ENCODE results near the gene TRPC3. TPM values are rescaled to one million over a fixed set of nuclear protein-coding genes. Genes with fewer than 3 reads are reported as not detected.

The TRPC3 gene
- polyA plus RNA-seq, 3 donors = 0.08 to 0.18 TPM; not detected in 1

- no peak overlapping the region for H3K27ac ChIP-seq (ENCODE audit: low read depth, low read length)
- WGBS, 3 donors = 93 to 100% (median 95%) methylated on average over 1 of the region's 1 CpG
Measured at GRCh38 chr4:121888134-121888533, 63.7 kb downstream of the TRPC3 start.

- no peak overlapping the region for H3K27ac ChIP-seq (ENCODE audit: low read depth, low read length)
- WGBS, 3 donors = 77 to 96% (median 86%) methylated on average over 2 of the region's 2 CpGs
Measured at GRCh38 chr4:121885115-121885514, 66.7 kb downstream of the TRPC3 start.

GRCh38 chr4:121881158-121881557, 70.7 kb downstream of the TRPC3 start:
- 49 to 68% (median 56%) methylated on average over 3 of the region's 3 CpGs for WGBS, 3 donors
- H3K27ac ChIP-seq (ENCODE audit: low read depth, low read length) = no peak overlapping the region

- no peak overlapping the region for H3K27ac ChIP-seq (ENCODE audit: low read depth, low read length)
Measured at GRCh38 chr4:121879135-121879534, 72.7 kb downstream of the TRPC3 start.

GRCh38 chr4:121877041-121877773, 74.7 kb downstream of the TRPC3 start:
- 66 to 73% (median 71%) methylated on average over 4 of the region's 4 CpGs for WGBS, 3 donors

GRCh38 chr4:121876070-121876469, 75.8 kb downstream of the TRPC3 start:
- 89 to 96% (median 95%) methylated on average over 6 of the region's 6 CpGs for WGBS, 3 donors
- H3K27ac ChIP-seq (ENCODE audit: low read depth, low read length) = no peak overlapping the region

More at GRCh38 chr4:121877041-121877773, 74.7 kb downstream of the TRPC3 start:
- H3K27ac ChIP-seq (ENCODE audit: low read depth, low read length) = no peak overlapping the region

- 62 to 90% (median 90%) methylated on average over 2 of the region's 2 CpGs for WGBS, 3 donors
- no peak overlapping the region for H3K27ac ChIP-seq (ENCODE audit: low read depth, low read length)
Measured at GRCh38 chr4:121875652-121876051, 76.2 kb downstream of the TRPC3 start.

GRCh38 chr4:121873604-121874003, 78.3 kb downstream of the TRPC3 start:
- 27 to 68% (median 35%) methylated on average over 3 of the region's 3 CpGs for WGBS, 3 donors

GRCh38 chr4:121869841-121870822, 81.7 kb downstream of the TRPC3 start, which contains the start of gene BBS7:
TSS of gene BBS7 (minus strand) at chr4:121870474. CDS start at chr4:121870313, 161 bp downstream.
- 0 to 1% (median 0%) methylated on average over 52 to 58 of the region's 58 CpGs for WGBS, 3 donors
- H3K27ac ChIP-seq (ENCODE audit: low read depth, low read length) = peak within 1 kb of the TSS; percentile 40

More at GRCh38 chr4:121873604-121874003, 78.3 kb downstream of the TRPC3 start:
- H3K27ac ChIP-seq (ENCODE audit: low read depth, low read length) = no peak overlapping the region

- 84 to 91% (median 88%) methylated on average over 7 of the region's 7 CpGs for WGBS, 3 donors
- H3K27ac ChIP-seq (ENCODE audit: low read depth, low read length) = no peak overlapping the region
Measured at GRCh38 chr4:121863799-121864198, 88.1 kb downstream of the TRPC3 start.

GRCh38 chr4:121861426-121861825, 90.4 kb downstream of the TRPC3 start:
- H3K27ac ChIP-seq (ENCODE audit: low read depth, low read length) = no peak overlapping the region
- WGBS, 3 donors = 92 to 94% (median 94%) methylated on average over 2 of the region's 2 CpGs

- no peak overlapping the region for H3K27ac ChIP-seq (ENCODE audit: low read depth, low read length)
Measured at GRCh38 chr4:121860121-121860520, 91.7 kb downstream of the TRPC3 start.

GRCh38 chr4:121851354-121851753, 100.5 kb downstream of the TRPC3 start:
- H3K27ac ChIP-seq (ENCODE audit: low read depth, low read length) = no peak overlapping the region
- WGBS, 3 donors = 88 to 97% (median 94%) methylated on average over 1 of the region's 1 CpG

GRCh38 chr4:121846662-121847061, 105.2 kb downstream of the TRPC3 start:
- 78 to 88% (median 86%) methylated on average over 6 of the region's 6 CpGs for WGBS, 3 donors
- no peak overlapping the region for H3K27ac ChIP-seq (ENCODE audit: low read depth, low read length)

GRCh38 chr4:121842862-121843261, 109.0 kb downstream of the TRPC3 start:
- no peak overlapping the region for H3K27ac ChIP-seq (ENCODE audit: low read depth, low read length)
- WGBS, 3 donors = 91 to 92% (median 91%) methylated on average over 4 of the region's 4 CpGs

- H3K27ac ChIP-seq (ENCODE audit: low read depth, low read length) = no peak overlapping the region
Measured at GRCh38 chr4:121838136-121838535, 113.7 kb downstream of the TRPC3 start.

GRCh38 chr4:121829511-121829910, 122.3 kb downstream of the TRPC3 start:
- WGBS, 3 donors = 88 to 98% (median 94%) methylated on average over 5 of the region's 5 CpGs

More at GRCh38 chr4:121829511-121829910, 122.3 kb downstream of the TRPC3 start:
- no peak overlapping the region for H3K27ac ChIP-seq (ENCODE audit: low read depth, low read length)

Measured in adipose tissue (tissue), 3 donors.